Measurements from ENCODE around the gene DISP2. TPM values are rescaled to one million over a fixed set of nuclear protein-coding genes. Genes with fewer than 3 reads are reported as not detected.

Gene DISP2
- total RNA-seq, 1 donor from 2014 or later = 3.7 TPM

GRCh38 chr15:40428185-40428584 lies 70.2 kb downstream of the DISP2 start:
- Mint-ChIP-seq H3K9me3 (ENCODE audit: unreplicated experiment) (no peaks in the 10 kb centered on the region), H3K27me3 (ENCODE audit: low read depth, unreplicated experiment) (peaks cover 28% of the 10 kb centered on the region), H3K4me3 (ENCODE audit: unreplicated experiment) (no peak overlapping the region), H3K4me1 (ENCODE audit: low read depth, unreplicated experiment) (peaks cover 6% of the 10 kb centered on the region), H3K27ac (ENCODE audit: unreplicated experiment) (no peak overlapping the region), H3K36me3 (ENCODE audit: low read depth, unreplicated experiment) (peaks cover 2% of the 10 kb centered on the region)
- Histone ChIP-seq H3K4me3 (ENCODE audit: insufficient read depth, low read depth, low read length) (no peak overlapping the region), H3K27ac (ENCODE audit: low read depth, low read length) (no peak overlapping the region), H3K36me3 (ENCODE audit: insufficient read depth, low read length) (no peaks in the 10 kb centered on the region), H3K4me2 (ENCODE audit: low read length) (no peak overlapping the region), H3K4me1 (ENCODE audit: insufficient read depth, low read length) (no peaks in the 10 kb centered on the region), H4K20me1 (ENCODE audit: insufficient read depth, low read length) (no peaks in the 10 kb centered on the region), H2AFZ (ENCODE audit: low read depth, low read length) (no peak overlapping the region), H3K9me3 (ENCODE audit: insufficient read depth, low read depth, low read length) (no peaks in the 10 kb centered on the region), H3K27me3 (ENCODE audit: insufficient read depth, low read length) (peaks cover 18% of the 10 kb centered on the region), H3K9ac (ENCODE audit: low read length) (no peak overlapping the region), H3K79me2 (ENCODE audit: insufficient read depth, low read length) (no peaks in the 10 kb centered on the region)
- TF ChIP-seq EZH2 (IDR thresholded peaks at IDR 0.05; ENCODE audit: insufficient read depth, low read length) = no peak
- no peak for TF ChIP-seq CTCF (IDR thresholded peaks at IDR 0.05; ENCODE audit: insufficient read depth, low read depth, low read length)
- DNase-seq (ENCODE audit: low read depth) (no peak), FAIRE-seq (no peak)

Other genes starting within 250 kb of the DISP2 start
- gene BMF, start 249.3 kb upstream of the DISP2 start, total RNA-seq = 31.0 and 31.8 TPM in 2 replicates
- 3.2 and 5.2 TPM in 2 replicates for gene BUB1B, start 197.2 kb upstream of the DISP2 start, total RNA-seq
- gene PAK6, start 119.2 kb upstream of the DISP2 start, total RNA-seq = 0.38 and 1.1 TPM in 2 replicates
- not detected in 2 replicates for gene ANKRD63, start 75.2 kb upstream of the DISP2 start, total RNA-seq
- gene PLCB2, start 50.3 kb upstream of the DISP2 start, total RNA-seq = 1.7 and 3.7 TPM in 2 replicates
- gene INAFM2, start 34.5 kb upstream of the DISP2 start, total RNA-seq = 39.2 and 41.2 TPM in 2 replicates
- 9.8 and 10.1 TPM in 2 replicates for gene CCDC9B, start 17.3 kb upstream of the DISP2 start, total RNA-seq
- gene PHGR1, start 7.2 kb upstream of the DISP2 start, total RNA-seq = not detected in 2 replicates
- gene KNSTRN, start 24.5 kb downstream of the DISP2 start, total RNA-seq = 32.9 and 37.8 TPM in 2 replicates
- gene IVD, start 47.6 kb downstream of the DISP2 start, total RNA-seq = 53.6 and 55.1 TPM in 2 replicates
- gene BAHD1, start 82.7 kb downstream of the DISP2 start, total RNA-seq = 30.4 and 32.2 TPM in 2 replicates
- 25.7 and 26.4 TPM in 2 replicates for gene CHST14, start 112.8 kb downstream of the DISP2 start, total RNA-seq
- 24.3 and 31.4 TPM in 2 replicates for gene CCDC32, start 206.8 kb downstream of the DISP2 start, total RNA-seq
- 10.9 and 12.2 TPM in 2 replicates for gene RPUSD2, start 211.1 kb downstream of the DISP2 start, total RNA-seq
- 2.0 and 3.3 TPM in 2 replicates for gene KNL1, start 236.0 kb downstream of the DISP2 start, total RNA-seq